NCI-H146 treated with DMSO at 0.1 percent for 48 hours (cell line): Measurements from ENCODE around the gene LMTK2.
A peak's percentile ranks its signal among the peaks of the same experiment; 100 is the strongest.
"Not testable (repeated sequence)": the region's sequence is repeated elsewhere in the genome, so short reads cannot be mapped to it uniquely, and the experiment has no call there.

Experiments used
- DNase-seq: peaks from one replicate; lab custom pipeline; 2025; ENCODE audit not compliant: unreplicated experiment; lab: John Stamatoyannopoulos, UW

The LMTK2 gene

DNA sequence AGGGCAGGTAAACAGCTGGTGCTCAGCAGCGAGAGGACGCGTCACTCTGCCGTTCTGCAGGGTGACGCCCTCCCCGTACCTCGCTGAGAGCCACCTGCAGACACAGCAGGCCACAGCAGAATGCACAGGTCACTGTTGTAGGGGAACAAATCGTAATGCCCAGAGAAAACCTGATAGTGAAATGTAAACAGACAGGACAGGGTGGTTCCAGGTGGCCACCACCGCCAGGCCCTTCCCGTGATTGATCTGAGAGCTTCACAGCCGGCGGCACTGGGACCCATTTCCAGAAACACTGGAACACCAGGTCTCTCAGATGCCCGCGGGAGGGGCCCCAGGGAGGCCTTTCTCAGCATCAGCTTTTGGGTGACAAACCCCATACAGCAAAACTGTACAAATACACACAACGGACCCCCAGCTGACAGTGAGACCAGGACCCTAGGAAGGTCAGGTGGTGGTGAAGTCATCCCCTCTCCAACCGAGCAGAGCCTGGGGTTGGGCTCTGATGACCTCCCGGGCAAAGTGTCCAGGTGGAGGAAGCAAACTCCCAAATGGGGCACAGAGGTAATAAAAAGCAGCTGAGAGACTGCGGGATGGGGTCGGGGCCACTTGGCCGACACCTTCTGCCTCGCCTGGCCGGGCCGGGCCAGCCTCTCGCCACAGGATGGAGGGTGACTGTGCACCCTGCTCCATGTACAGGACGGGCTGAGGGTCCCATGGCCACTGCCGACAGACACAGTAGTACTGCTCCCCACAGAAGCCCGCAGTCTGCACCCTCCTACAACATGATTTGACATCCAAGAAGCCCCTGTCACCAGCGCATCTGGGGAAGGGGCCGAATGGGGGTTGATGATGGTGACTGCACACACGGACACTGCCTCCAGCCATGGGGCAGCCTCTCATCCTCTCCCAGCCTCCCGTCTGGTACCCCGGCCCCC lies 109.2 kb downstream of the LMTK2 start:
- peak; percentile 91 for DNase-seq

DNA sequence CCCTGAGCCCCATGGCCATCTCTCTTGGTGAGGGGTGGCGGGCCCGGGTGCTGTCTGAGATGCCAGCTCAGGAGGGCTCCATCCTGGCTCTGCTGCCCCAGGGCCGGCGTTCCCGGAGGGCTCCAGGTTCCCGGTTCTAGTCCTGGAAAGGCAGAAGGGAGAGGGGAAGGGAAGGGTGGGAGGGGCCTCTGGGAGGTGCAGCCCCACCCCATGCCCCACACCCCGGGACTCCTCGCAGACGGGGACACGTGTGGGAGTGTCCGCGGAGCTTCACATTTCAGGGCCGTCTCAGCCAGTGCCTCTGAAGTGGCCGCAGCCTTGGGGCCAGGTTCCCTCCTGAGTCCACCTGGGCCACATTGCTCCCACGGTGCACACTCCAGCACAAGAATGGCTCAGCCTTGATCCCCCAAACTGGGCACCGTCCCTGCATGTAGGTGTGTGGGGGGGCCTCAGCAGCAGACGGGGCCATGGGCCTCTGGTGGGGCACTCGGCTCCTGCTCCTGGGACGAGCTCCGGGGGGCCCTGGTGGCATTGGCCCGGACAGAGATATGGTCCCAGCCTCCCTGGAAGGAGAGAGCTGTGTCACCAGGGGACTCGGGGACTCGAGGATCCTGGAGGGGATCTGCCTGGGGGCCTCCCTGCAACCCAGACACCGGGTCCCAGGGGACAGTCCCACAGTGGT lies 110.4 kb downstream of the LMTK2 start:
- DNase-seq = no peak

DNA sequence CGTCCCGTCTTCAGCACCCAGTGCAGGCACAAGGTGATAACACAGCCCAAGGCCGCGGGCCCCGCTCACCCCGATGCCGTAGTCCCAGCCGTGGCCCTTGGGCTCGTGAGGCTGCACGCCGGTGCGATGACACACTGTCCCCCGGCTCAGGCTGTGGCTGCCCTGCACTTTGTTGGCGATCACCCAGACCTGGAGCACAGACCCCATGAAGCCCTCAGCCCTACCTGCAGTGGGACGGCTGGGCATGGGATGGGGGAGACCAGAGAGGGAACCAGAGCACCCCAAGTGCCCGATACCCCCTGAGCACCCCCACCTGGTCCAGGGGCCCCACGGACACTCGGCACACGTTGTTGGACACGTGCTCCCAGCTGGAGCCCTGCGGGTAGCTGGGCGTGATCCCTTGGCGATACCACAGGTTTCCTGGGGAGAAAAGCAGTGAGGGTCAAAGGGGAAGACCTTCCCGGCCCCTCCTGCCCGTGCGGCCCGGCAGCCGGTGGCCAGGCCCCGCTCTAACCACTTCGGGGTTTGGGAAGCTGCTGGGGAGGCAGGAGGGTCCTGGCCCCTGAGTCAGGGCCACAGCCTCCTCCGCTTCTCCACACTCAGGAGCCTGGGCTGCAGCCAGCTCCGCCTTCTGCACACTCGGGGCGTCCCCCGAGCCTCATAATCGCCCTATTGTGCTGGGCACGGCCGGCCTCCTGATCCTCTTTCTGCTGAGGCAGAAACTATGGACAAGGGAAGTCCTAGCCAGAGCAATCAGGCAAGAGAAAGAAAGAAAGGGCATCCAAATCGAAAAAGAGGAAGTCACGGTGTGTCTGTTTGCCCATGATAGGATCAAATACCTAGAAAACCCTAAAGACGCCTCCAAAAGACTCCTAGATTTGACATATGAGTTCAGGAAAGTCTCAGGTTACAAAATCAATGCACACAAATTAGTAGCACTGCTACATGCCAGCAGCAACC lies 111.2 kb downstream of the LMTK2 start:
- DNase-seq = peak; percentile 42

DNA sequence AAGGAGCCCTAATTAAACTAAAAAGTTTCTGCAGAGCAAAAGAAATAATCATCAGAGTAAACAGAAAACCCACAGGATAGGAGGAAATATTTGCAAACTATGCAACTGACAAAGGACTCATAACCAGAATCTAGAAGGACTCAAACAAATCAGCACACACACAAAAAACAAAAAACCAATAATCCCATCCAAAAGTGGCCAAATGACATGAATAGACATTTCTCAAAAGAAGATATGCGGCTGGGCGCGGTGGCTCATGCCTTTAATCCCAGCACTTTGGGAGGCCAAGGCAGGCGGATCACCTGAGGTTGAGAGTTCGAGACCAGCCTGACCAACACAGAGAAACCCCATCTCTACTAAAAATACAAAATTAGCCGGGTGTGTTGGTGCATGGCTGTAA lies 112.7 kb downstream of the LMTK2 start:
- not testable (repeated sequence) for DNase-seq

DNA sequence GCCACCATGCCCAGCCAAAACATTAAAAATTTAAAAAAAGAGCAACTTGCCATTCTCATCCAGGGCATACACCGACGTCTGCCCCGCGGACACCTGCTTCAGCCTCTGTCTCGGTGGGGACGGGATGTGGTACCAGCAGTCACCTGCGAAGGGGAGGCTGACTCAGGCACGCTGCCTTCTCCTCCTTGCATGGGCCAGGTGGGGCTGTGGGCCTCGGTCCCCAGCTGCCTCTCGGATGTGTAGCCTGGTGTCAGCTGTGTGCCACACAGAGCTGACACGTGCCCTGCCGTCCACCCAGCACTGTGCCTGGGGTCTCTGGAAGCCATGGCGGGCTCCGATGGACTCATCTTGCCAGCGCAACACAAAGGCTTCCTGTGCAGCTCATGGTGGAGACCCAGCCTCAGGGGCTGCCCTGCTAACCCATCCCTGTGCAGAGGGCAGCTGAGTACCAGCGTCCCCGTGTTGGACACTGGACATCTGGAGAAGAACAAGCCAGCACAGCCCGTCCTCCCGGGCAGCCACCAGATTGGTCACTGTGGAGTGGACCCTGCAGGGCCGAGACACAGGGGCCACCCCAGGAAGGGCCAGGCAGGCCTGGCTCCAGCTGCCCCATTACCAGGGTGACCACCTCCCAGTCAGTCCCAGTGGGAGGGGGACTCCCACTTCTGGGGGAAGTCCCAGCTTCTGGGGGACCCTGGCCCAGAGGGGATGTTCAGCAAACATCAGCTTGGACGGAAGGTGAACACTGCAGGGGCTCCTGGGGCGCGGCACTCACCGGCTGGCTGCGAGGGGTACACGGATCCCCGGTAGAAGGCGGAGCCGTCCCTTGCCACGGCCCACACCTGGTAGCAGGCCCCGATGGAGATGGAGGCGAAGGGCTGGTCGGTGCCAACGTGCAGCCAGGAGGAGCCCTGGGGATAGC lies 115.2 kb downstream of the LMTK2 start:
- no peak for DNase-seq

DNA sequence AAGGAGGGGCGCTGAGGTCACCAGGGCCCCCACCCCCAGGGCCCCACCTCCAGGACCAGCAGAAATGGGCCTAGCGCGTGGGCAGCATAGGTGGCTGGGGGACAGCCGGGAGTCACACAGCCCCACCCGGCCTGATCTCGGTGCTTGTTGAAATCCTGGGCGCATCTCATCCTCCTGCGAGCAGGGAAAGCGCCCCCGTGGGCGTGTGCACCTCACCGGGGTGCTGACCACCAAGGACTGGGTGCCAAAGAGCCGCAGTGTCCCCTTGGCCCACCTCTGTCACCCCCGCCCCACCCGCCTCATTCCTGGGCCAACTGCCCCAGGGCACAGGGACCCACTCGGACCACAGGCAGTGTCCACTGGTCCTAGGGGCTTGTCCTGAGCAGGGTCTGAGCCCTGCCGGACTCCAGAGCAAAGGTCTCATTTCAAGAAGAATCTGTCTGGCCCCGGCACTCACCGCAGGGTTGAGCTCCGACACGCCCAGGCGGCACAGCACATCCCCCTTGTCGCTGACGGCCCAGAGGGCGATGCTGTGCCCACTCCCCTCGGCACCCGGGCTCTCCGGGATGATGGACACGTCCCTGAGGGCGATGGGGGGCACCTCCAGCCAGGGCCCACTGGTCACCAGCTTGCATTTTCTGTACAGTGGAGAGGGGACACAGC lies 116.0 kb downstream of the LMTK2 start:
- DNase-seq = no peak

DNA sequence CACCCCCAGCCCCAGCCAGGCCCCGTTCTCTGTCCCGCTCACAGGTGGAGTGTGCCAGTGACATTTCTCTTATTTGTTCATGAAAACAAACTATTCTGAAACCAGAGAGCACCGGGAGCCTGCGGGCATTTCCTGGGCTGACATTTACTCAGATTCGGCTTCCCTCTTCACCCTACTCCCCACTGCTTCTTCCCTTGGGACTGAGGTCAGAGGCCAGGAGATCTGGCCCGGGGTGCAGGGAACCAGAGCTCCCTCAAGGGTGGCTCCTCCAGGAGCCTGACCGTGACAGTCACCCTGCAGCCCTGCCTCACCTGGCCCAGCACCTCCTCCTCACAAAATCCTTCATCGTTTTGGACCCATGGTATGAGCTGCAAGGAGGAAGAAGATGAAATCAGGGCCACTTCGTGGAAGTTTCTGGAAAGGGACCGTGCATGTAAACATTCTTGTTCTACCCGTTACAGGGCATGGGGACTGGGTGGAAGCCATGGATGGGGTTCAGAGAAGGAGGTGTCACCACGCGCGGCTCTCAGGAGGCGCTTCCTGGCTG lies 116.8 kb downstream of the LMTK2 start:
- no peak for DNase-seq

DNA sequence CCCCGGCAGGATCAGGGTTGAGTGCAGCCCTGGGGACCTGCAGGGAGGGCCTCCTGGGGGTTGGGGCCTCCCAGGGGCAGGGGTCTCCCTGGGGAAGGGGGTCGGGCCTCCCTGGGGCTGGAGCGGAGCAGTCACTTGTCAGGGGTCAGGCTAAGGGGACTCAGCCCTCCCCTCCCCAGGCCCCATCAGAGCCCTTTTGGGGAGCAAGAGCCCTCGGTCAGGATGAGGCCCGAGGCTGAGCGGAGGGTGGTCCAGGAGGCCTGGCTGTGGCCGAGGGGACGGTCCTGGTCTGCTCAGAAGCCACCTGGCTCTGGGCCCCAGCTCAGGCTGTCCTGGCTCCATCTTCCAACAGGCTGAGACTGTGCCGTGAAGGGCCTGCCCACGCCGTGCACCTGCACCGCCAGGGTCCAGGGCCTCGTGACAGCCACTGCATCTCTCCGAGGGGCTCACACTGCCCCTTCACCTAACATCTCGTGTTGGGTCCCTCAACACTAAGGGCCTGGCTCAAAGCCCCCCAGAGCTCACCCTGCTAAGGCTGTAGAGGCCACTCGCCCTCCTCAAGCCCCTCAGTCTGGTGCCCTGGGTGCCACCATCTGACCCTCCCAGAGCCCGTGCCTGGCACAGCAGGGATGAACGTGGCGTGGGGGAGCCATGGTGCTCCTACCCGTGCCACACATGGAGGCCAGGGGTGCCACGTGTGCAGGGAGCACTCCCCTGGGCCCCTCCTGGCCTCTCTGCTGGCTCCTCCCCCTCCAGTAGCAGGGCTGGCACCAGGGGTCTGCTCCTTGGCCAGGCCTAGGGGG lies 117.4 kb downstream of the LMTK2 start:
- DNase-seq = no peak

DNA sequence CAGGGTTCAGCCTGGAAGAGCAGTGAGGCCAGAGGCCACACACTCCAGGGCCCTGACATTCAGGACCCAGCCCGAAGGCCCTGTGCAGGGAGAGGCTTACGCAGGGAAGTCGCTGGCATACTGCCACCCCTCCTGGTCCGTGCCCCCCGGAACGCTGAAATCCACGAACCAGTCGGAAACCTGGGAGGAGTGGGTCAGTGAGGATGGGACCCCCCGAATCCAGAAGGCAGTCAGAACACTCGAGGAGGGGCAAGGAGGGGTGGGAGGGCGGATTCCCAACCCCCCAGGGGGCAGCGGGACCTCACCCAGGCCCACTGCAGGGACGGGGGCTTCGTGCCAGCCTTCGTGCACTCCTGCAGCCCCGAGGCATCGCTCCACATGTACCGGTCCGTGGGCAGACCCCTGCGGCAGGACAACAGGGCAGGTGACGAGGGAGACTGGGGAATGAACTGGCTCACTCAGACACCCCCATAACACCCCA lies 118.1 kb downstream of the LMTK2 start:
- no peak for DNase-seq

DNA sequence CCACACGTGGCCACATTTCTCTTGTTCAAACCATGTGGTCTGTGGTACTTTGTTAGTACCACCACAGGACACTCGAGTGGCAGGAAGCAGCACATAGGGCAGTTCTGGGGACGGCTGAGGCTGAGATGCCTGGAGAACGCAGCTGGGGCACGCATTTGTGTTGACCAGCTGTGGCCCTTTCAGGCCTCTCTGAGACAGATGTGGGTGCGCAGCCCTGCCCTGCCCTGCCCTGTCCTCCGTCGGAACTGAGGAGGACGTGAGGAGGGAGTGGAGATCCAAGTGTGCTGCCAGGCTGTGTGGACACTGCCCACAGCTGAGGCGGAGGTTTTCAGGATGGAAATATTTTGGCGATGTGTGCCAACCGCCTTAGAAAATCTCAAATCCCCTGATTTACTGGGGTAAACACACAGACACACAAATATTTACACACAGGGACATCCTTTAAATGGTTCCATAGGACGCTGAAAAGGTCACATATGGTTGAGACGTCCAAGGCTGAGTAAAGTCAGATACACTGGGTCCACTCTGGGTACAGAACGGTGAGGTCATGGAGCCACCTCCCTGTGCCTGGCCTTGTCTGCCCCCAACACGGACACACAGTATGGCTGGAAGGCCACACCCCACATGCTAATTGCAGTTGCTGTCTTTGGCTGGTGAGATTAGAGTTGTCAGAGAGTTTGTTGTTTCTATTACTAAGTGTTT lies 119.4 kb downstream of the LMTK2 start:
- no peak for DNase-seq

DNA sequence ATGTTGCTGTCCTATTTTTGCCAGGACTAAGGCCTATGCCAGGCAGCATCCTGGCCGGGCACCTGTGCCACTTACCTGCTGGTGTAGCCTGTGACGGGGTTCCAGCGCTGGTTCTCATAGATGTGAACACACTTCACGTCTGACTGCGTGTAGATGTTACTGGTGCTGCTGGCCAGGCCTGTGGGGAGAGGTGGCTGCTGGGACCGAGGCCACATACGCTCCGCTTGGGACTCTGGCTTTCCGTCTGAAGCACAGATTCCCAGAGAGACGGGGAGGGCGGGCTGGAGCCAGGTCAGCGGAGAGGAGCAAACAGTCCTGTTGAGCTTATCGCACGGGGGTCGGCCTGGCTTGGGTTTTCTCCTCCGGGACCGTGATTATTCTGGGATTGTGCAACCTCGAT lies 121.3 kb downstream of the LMTK2 start:
- no peak for DNase-seq

DNA sequence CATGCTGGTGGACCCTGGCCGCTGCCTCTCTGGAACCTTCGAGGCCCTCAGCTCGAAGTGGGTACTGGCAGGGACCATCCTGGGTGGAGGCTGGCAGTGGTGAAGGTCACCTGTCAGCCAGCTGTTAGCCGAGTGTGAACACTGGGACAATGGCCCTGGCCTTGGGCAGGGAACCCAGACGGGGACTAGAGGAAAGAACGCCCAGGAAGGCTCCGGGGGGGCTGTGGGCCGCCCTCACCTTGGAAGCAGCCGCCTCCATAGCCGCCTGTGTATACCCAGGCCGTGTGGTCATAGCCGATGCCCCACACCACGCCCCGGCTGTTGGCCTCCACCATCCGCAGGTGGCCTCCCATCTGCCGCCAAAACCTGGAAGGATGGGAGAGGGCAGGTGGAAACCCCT lies 122.1 kb downstream of the LMTK2 start:
- DNase-seq = no peak

DNA sequence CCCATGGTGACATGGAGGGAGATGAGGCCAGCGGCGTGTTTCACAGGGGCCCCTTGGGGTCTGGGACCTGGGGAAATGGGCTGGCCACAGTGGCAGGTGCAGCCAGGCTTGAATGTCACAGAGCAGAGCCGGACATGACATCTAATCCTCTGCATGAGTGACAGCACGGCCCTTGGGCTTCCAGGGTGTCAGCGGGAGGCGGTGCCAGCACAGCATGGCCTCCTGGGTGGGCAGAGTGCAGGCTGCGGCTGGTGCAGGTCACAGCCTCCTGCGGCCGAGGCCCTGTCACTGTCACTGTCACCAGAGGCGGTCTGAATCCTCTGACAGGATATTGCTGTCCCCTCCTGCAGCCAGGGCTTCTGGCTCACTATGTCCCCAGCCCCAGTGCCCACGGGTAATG lies 122.8 kb downstream of the LMTK2 start:
- DNase-seq = no peak

DNA sequence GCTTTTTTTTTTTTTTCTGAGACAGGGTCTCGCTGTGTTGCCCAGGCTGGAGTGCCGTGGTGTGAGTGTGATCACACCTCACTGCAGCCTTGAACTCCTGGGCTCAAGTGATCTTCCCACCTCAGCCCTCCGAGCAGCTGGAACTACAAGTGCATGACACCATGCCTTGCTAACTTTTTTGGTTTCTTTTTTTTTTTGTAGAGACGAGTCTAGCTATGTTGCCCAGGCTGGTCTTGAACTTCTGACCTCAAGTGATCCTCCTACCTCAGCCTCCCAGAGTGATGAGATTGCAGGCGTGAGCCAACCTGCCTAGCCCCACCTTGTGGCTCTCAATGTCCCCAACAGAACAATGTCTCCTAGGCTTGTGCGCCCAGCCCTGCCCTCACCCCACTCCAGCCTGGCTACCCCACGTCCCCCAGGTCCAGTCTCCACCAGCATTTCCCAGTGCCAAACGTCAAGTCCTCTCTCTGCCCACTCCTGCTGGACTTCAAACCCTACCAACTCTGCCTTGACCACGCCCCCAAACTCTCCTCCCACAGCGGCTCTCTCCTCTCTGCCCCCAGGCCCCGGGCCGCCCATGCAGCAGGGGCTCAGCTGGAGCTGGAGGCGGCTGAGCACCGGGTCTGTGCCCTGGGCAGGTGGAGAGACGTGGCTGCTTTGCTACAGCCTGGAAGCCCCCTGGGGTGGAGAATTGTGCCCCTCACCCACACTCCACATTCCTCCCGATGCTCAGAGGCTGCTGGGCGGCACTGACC lies 123.5 kb downstream of the LMTK2 start:
- no peak for DNase-seq

DNA sequence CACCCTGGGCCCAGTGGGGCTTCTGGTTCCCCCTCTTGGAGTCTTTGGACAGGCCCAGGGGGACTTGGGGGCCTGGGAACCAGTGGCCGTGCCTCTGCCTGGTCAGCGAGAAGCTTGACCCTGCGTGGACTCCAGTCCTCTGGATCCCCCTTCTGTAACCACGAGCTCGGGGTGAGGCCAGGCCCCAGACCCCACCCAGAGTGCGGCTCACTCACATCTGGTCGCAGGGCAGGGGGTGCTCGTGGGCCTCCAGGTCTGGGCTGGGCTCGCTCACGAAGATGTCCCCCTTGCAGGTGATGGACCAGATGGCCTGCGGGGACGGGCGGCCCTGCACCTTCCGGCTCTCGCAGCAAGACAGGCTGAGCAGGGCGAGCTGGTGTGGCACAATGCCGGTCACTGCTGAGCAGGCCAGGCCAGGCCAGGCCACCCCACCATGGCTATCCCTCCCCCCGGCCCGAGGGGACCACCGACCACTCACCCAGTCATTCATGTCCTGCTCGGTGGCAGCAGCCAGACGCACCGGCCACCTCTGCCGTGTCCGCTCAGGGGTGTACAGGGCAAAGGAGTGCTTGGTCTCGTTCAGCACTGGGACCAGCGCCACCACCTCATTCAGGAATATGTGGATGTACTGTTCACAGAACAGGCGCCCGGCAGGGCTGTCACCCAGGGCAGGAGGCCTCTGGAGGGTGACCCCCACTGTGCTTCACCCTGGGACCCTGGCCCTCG lies 124.2 kb downstream of the LMTK2 start:
- DNase-seq = no peak

DNA sequence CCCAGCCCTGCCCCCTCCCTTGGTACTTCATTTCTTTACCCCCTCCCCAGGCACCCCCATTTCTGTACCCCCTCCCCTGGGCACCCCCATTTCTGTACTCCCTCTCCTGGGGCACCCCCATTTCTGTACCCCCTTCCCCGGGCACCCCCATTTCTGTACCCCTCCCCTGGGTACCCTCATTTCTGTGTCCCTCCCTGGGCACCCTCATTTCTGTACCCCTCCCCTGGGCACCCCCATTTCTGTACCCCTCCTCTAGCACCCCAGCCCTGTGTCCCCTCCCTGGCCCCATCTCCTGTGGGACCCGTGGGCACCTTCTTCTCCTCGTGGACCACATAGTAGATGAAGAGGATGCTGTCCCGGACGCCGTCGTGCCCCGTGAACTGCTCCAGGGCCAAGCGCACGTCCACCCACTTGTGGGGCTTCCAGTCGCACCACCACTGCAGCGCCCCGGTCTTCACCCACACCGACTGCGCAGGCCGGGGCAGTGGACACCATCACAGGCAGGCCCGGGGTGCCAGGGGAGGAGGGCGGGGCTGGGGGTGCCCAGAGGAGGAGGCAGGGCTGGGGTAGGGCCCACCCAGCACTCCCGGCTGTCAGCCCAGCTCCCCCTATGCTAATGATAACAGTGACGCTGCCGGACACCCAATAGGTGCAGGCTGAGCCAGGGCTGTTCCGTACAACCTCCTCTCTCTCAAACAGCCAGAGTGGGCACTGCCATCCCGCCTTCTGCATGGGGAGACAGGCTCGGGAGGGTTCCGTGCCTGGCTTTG lies 125.0 kb downstream of the LMTK2 start:
- no peak for DNase-seq
